ENCODE data around the gene PLCE1.

Gene PLCE1

DNA sequence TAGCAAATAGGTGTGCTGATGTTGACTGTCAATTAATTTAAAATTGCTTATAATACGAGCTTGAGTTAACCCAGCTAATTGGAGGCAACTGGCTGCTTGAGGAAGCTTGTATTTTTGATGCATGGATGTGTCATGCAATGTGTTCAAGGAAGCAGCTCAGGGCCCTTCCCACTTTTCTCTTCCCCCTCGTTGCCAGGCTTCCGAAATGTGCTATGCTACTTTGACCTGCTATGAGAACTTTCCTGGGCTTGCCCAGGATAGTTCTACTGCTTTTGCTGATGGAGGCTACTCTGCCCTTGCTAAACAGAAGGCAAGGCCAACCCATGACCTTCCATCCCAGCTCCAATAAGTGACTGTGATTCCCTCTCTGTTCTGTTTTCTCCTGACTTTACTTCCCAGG is 24.4 kb downstream of the PLCE1 start:
- TF ChIP-seq, protein P1, sequence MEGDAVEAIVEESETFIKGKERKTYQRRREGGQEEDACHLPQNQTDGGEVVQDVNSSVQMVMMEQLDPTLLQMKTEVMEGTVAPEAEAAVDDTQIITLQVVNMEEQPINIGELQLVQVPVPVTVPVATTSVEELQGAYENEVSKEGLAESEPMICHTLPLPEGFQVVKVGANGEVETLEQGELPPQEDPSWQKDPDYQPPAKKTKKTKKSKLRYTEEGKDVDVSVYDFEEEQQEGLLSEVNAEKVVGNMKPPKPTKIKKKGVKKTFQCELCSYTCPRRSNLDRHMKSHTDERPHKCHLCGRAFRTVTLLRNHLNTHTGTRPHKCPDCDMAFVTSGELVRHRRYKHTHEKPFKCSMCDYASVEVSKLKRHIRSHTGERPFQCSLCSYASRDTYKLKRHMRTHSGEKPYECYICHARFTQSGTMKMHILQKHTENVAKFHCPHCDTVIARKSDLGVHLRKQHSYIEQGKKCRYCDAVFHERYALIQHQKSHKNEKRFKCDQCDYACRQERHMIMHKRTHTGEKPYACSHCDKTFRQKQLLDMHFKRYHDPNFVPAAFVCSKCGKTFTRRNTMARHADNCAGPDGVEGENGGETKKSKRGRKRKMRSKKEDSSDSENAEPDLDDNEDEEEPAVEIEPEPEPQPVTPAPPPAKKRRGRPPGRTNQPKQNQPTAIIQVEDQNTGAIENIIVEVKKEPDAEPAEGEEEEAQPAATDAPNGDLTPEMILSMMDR (IDR thresholded peaks at IDR 0.05) = no peak
- Histone ChIP-seq H3K9me3 (no peaks in the 10 kb centered on the region), H3K27ac (no peak overlapping the region), H3K36me3 (no peaks in the 10 kb centered on the region), H3K4me1 (peaks cover 0 to 11% (median 0%) of the 10 kb centered on the region in 4 donors), H3K4me3 (no peak overlapping the region), H3K27me3 (no peaks in the 10 kb centered on the region)
- no peak for DNase-seq
- intact Hi-C loops (cut with DNase I; ENCODE audit: low total_unique reads) = no loop called here

DNA sequence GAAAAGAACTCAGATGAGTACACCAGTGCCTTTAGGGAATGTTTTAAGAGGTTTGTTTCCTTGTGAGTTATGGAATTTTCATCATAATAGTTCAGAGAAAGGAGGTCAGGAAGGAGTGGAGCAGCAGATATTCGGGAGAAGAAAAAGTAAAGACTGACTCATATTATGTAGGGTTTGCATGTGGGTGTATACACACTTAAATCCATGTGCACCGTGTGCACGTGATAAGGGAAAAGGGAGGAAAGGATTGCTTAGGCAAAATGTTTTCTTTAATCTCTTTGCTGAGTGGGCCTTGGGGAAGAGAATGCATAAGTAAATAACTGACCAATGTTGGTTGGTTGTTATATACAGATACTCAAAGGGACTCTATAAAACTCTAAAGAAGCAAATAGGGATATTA is 30.2 kb downstream of the PLCE1 start:
- no peaks in the 10 kb centered on the region for H3K36me3 ChIP-seq
- TF ChIP-seq, protein P1 (IDR thresholded peaks at IDR 0.05) = no peak
- intact Hi-C loops (cut with DNase I; ENCODE audit: low total_unique reads) = no loop called here

DNA sequence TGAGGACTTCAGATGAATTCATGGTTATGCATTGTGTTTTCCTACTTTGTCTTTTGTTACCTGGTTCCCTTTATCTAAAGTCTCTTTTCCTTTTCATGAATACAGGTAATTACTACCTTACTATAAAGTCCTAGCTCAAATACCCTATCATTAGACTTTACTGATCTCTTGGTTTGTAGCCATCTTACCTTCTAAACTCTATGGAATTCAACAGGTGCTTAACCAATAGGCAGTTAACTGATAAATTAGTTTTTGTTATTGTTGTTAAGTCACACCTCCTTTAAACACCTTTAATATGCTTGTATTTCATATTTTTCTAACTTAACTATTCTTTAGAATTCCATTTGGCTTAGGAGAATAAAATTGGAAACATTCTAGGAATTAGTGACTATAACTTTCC is 30.7 kb downstream of the PLCE1 start:
- DNase-seq = no peak
- TF ChIP-seq, protein P1 (IDR thresholded peaks at IDR 0.05) = no peak
- Histone ChIP-seq H3K27ac (no peak overlapping the region), H3K4me3 (no peak overlapping the region), H3K27me3 (no peaks in the 10 kb centered on the region), H3K9me3 (peaks cover 0 to 22% (median 16%) of the 10 kb centered on the region in 3 donors), H3K36me3 (peaks cover 0 to under 1% (median 0%) of the 10 kb centered on the region in 3 donors), H3K4me1 (no peaks in the 10 kb centered on the region)
- intact Hi-C loops (cut with DNase I; ENCODE audit: low total_unique reads) = no loop called here

More for the DNA sequence above, 30.2 kb downstream of the PLCE1 start:
- Histone ChIP-seq H3K27me3 (no peaks in the 10 kb centered on the region), H3K27ac (no peak overlapping the region), H3K4me1 (no peaks in the 10 kb centered on the region), H3K4me3 (no peak overlapping the region), H3K9me3 (peaks cover 0 to 18% (median 15%) of the 10 kb centered on the region in 3 donors)
- no peak for DNase-seq

DNA sequence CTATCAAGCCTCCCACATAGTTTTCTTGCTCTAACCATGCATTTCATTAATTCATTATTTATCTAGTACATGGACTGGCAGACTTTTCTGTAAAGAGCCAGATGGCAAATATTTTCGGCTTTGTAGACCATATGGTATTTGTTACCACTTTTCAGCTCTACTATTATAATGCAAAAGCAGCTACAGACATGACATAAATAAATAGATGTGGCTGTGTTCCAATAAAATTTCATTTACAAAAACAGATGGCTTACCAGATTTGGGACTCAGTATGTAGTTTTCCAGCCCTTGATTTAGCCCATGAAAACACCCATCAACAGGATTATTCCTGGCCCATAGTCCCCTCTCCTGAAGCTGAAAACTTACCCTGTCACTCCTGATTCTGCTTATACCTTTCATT is 32.1 kb downstream of the PLCE1 start:
- intact Hi-C loops (cut with DNase I; ENCODE audit: low total_unique reads) = no loop called here
- peaks cover 0 to 33% (median 27%) of the 10 kb centered on the region in 3 donors for H3K9me3 ChIP-seq
- H3K4me1 ChIP-seq = no peaks in the 10 kb centered on the region
- DNase-seq = no peak
- no peaks in the 10 kb centered on the region for H3K27me3 ChIP-seq
- no peak overlapping the region for H3K4me3 ChIP-seq
- TF ChIP-seq, protein P1 (IDR thresholded peaks at IDR 0.05) = no peak
- H3K36me3 ChIP-seq = peaks cover 0 to 10% (median 5%) of the 10 kb centered on the region in 3 donors
- no peak overlapping the region for H3K27ac ChIP-seq

DNA sequence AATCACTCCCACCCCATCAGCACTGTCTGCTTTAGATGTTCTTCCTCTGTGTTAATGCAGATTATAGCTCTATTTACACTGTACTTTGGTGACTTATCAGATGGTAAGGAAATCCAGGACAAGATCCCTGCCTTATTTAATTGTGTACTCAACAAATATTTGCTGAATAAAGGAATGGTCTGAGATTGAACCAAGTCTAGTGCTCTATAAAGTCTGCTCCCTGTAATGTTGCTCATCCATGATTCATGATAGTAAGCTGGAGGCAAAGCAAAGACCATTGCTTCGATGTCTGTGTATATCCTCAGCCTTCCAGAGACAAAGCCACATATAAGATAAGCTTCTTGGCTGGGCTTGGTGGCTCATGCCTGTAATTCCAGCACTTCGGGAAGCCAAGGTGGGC is 33.5 kb downstream of the PLCE1 start:
- TF ChIP-seq, protein P1 (IDR thresholded peaks at IDR 0.05) = no peak
- DNase-seq = no peak
- H3K27ac ChIP-seq = no peak overlapping the region
- H3K36me3 ChIP-seq = peaks cover 4 to 17% (median 10%) of the 10 kb centered on the region in 3 donors
- H3K4me1 ChIP-seq = no peaks in the 10 kb centered on the region
- no peaks in the 10 kb centered on the region for H3K27me3 ChIP-seq
- no peak overlapping the region for H3K4me3 ChIP-seq
- H3K9me3 ChIP-seq = peaks cover 0 to 33% (median 27%) of the 10 kb centered on the region in 3 donors
- intact Hi-C loops (cut with DNase I; ENCODE audit: low total_unique reads) = no loop called here

DNA sequence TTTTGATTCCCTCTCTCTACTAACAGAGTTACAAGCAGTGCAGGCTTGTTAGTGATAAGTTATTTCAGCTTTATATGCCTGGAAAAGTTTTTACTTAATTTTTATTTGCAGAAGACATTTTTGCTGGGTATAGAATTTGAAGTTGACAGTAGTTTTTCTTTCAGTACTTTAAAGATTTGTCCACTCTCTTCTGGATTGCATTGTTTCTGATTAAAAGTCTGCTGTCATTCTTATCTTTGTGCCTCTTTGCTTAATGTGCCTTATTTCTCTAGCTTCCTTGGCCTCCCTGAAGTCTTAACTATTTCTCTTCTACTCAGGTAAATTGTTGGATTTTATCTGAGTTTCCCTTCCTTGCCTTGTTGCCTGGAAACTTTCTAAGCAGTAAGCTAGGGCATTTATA is 36.2 kb downstream of the PLCE1 start:
- no peak overlapping the region for H3K4me3 ChIP-seq
- TF ChIP-seq, protein P1 (IDR thresholded peaks at IDR 0.05) = no peak
- H3K36me3 ChIP-seq = peaks cover 4 to 17% (median 10%) of the 10 kb centered on the region in 3 donors
- no peaks in the 10 kb centered on the region for H3K4me1 ChIP-seq
- intact Hi-C loops (cut with DNase I; ENCODE audit: low total_unique reads) = no loop called here
- H3K27ac ChIP-seq = no peak overlapping the region
- no peaks in the 10 kb centered on the region for H3K27me3 ChIP-seq
- peaks cover 0 to 33% (median 27%) of the 10 kb centered on the region in 3 donors for H3K9me3 ChIP-seq
- DNase-seq = no peak

Data from tibial artery (tissue), 4 donors.